Measurements from ENCODE around the gene EPB41L2. TPM values are rescaled to one million over a fixed set of nuclear protein-coding genes. Genes with fewer than 3 reads are reported as not detected.
"Not testable (repeated sequence)": the region's sequence is repeated elsewhere in the genome, so short reads cannot be mapped to it uniquely, and the experiment has no call there.

Gene EPB41L2
- total RNA-seq, 4 donors from 2014 or later, result 58.8 to 105 (median 81.3) TPM

- no peak for DNase-seq
- no peak overlapping the region for H3K4me3 ChIP-seq (replicated peaks in 1 of 3)
- H3K4me1 ChIP-seq, result no peaks in the 10 kb centered on the region
- intact Hi-C loops (cut with DNase I), result no loop called here
- no peak overlapping the region for H3K27ac ChIP-seq
- H3K36me3 ChIP-seq, result no peaks in the 10 kb centered on the region
- H3K9me3 ChIP-seq, result no peaks in the 10 kb centered on the region
- TF ChIP-seq POLR2A (IDR thresholded peaks at IDR 0.05) (no peak), CTCF (IDR thresholded peaks at IDR 0.05) (no peak)
- WGBS, 2 donors, result 77 to 83% methylated on average over 5 of the region's 5 CpGs
- H3K27me3 ChIP-seq, result no peaks in the 10 kb centered on the region
Measured at GRCh38 chr6:131101911-131102680, 39.1 kb upstream of the EPB41L2 start.

GRCh38 chr6:131096786-131097185, 33.7 kb upstream of the EPB41L2 start:
- Histone ChIP-seq H3K4me1 (no peaks in the 10 kb centered on the region), H3K27ac (no peak overlapping the region), H3K4me3 (replicated peaks in 1 of 3) (no peak overlapping the region), H3K36me3 (no peaks in the 10 kb centered on the region), H3K9me3 (no peaks in the 10 kb centered on the region), H3K27me3 (no peaks in the 10 kb centered on the region)
- no peak for DNase-seq
- WGBS, 2 donors, result 86 to 92% methylated on average over 3 of the region's 3 CpGs
- intact Hi-C loops (cut with DNase I), result no loop called here
- TF ChIP-seq CTCF (IDR thresholded peaks at IDR 0.05) (no peak), POLR2A (IDR thresholded peaks at IDR 0.05) (no peak)

GRCh38 chr6:131093334-131093733, 30.3 kb upstream of the EPB41L2 start:
- H3K4me3 ChIP-seq (replicated peaks in 1 of 3), result no peak overlapping the region
- H3K9me3 ChIP-seq, result no peaks in the 10 kb centered on the region
- no peaks in the 10 kb centered on the region for H3K27me3 ChIP-seq
- H3K27ac ChIP-seq, result no peak overlapping the region
- DNase-seq, result no peak
- H3K4me1 ChIP-seq, result no peaks in the 10 kb centered on the region
- H3K36me3 ChIP-seq, result no peaks in the 10 kb centered on the region
- TF ChIP-seq POLR2A (IDR thresholded peaks at IDR 0.05) (no peak), CTCF (IDR thresholded peaks at IDR 0.05) (no peak)
- WGBS, 2 donors, result 92 to 97% methylated on average over 1 of the region's 1 CpG
- intact Hi-C loops (cut with DNase I), result no loop called here

- H3K27ac ChIP-seq; H3K36me3 ChIP-seq; H3K4me1 ChIP-seq; DNase-seq; H3K4me3 ChIP-seq (replicated peaks in 1 of 3); intact Hi-C loops (cut with DNase I); H3K27me3 ChIP-seq; H3K9me3 ChIP-seq: not testable (repeated sequence)
- 93 to 94% methylated on average over 7 of the region's 7 CpGs for WGBS, 2 donors
Measured at GRCh38 chr6:131091944-131092343, 28.9 kb upstream of the EPB41L2 start.

GRCh38 chr6:131090339-131090738, 27.3 kb upstream of the EPB41L2 start:
- DNase-seq; H3K27ac ChIP-seq; H3K9me3 ChIP-seq; H3K36me3 ChIP-seq; H3K4me1 ChIP-seq; intact Hi-C loops (cut with DNase I); H3K27me3 ChIP-seq; H3K4me3 ChIP-seq (replicated peaks in 1 of 3): not testable (repeated sequence)
- WGBS, 2 donors, result 73 to 83% methylated on average over 3 of the region's 3 CpGs

GRCh38 chr6:131084982-131085381, 21.9 kb upstream of the EPB41L2 start:
- intact Hi-C loops (cut with DNase I), result no loop called here
- no peaks in the 10 kb centered on the region for H3K36me3 ChIP-seq
- no peaks in the 10 kb centered on the region for H3K9me3 ChIP-seq
- no peaks in the 10 kb centered on the region for H3K4me1 ChIP-seq
- H3K27me3 ChIP-seq, result no peaks in the 10 kb centered on the region
- H3K4me3 ChIP-seq (replicated peaks in 1 of 3), result no peak overlapping the region
- no peak for DNase-seq
- TF ChIP-seq CTCF (IDR thresholded peaks at IDR 0.05), result no peak
- no peak for TF ChIP-seq POLR2A (IDR thresholded peaks at IDR 0.05)
- WGBS, 2 donors, result 88 to 100% methylated on average over 1 to 2 of the region's 2 CpGs
- H3K27ac ChIP-seq, result no peak overlapping the region
